OCI-LY3 (cell line): ENCODE results near the gene C2CD4B.

ENCODE experiments used
- H2AFZ ChIP-seq: fragments of 200-600, 300-600 bp; shearing (Covaris generic); 2 replicates; pipeline ENCODE4 v1.6.0; 2014; ENCODE audit warnings: antibody characterized with exemption, low read depth, low read length
- H3K27ac ChIP-seq: fragments of 200-600, 300-600 bp; sonication (generic); 2 replicates; pipeline ENCODE4 v1.5.1; 2014; ENCODE audit warnings: mild to moderate bottlenecking, low read length, moderate library complexity, mixed read lengths
- H3K27me3 ChIP-seq: fragments of 200-600, 300-600 bp; sonication (generic); 2 replicates; pipeline ENCODE4 v1.6.1; 2014; ENCODE audit warnings: low read depth, low read length, mixed read lengths
- H3K36me3 ChIP-seq: fragments of 200-600, 300-600 bp; sonication (generic); replicated peaks from 2 replicates; pipeline ENCODE3; 2014; ENCODE audit warnings: low read depth, low read length, mixed read lengths
- H3K4me1 ChIP-seq: fragments of 300-600, 200-600 bp; sonication (generic); 2 replicates; pipeline ENCODE4 v1.6.1; 2014; ENCODE audit warnings: low read length, mixed read lengths
- H3K4me2 ChIP-seq: fragments of 200-600, 300-600 bp; sonication (generic); 2 replicates; pipeline ENCODE4 v1.6.1; 2014; ENCODE audit warnings: low read length, mixed read lengths
- H3K4me3 ChIP-seq: fragments of 300-600, 200-600 bp; sonication (generic); 2 replicates; pipeline ENCODE4 v1.5.1; 2014; ENCODE audit warnings: antibody characterized with exemption, mild to moderate bottlenecking, low read length, moderate library complexity
- H3K79me2 ChIP-seq: fragments of 300-600, 200-600 bp; shearing (Covaris generic); 2 replicates; pipeline ENCODE4 v1.6.1; 2014; ENCODE audit warnings: mild to moderate bottlenecking, low read length, mixed read lengths
- H3K9ac ChIP-seq: fragments of 300-600, 200-600 bp; shearing (Covaris generic); 2 replicates; pipeline ENCODE4 v1.6.0; 2014; ENCODE audit warnings: mild to moderate bottlenecking, low read length, moderate library complexity
- H3K9me3 ChIP-seq: fragments of 200-600, 300-600 bp; shearing (Covaris generic); 2 replicates; pipeline ENCODE4 v1.6.1; 2014; ENCODE audit warnings: low read length, mixed read lengths; ENCODE audit not compliant: insufficient read depth
- H4K20me1 ChIP-seq: fragments of 200-600, 300-600 bp; sonication (generic); 2 replicates; pipeline ENCODE4 v1.6.1; 2016; ENCODE audit warnings: low read length, mixed read lengths; ENCODE audit not compliant: insufficient read depth
- EZH2phosphoT487 ChIP-seq: fragments of 200-600 bp; shearing (Covaris generic); IDR thresholded peaks from 2 replicates; pipeline ENCODE4 v1.6.1; 2018; ENCODE audit warnings: antibody characterized with exemption, mixed run types, low read depth
- TF ChIP-seq, protein P1 (sequence below): fragments of 200-600, 300-600 bp; sonication (generic); IDR thresholded peaks from 2 replicates; pipeline ENCODE4 v1.5.1; 2014; ENCODE audit warnings: antibody characterized with exemption, low read length, low read depth

Gene C2CD4B

GRCh38 chr15:62120776-62121175 is 44.3 kb downstream of the C2CD4B start:
- H3K9me3 ChIP-seq: no peaks in the 10 kb centered on the region
- H3K27me3 ChIP-seq: no peaks in the 10 kb centered on the region
- TF ChIP-seq, protein P1, sequence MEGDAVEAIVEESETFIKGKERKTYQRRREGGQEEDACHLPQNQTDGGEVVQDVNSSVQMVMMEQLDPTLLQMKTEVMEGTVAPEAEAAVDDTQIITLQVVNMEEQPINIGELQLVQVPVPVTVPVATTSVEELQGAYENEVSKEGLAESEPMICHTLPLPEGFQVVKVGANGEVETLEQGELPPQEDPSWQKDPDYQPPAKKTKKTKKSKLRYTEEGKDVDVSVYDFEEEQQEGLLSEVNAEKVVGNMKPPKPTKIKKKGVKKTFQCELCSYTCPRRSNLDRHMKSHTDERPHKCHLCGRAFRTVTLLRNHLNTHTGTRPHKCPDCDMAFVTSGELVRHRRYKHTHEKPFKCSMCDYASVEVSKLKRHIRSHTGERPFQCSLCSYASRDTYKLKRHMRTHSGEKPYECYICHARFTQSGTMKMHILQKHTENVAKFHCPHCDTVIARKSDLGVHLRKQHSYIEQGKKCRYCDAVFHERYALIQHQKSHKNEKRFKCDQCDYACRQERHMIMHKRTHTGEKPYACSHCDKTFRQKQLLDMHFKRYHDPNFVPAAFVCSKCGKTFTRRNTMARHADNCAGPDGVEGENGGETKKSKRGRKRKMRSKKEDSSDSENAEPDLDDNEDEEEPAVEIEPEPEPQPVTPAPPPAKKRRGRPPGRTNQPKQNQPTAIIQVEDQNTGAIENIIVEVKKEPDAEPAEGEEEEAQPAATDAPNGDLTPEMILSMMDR: no peak
- TF ChIP-seq EZH2phosphoT487: no peak
- peaks cover 42% of the 10 kb centered on the region for H3K4me1 ChIP-seq
- no peak overlapping the region for H3K4me3 ChIP-seq
- no peak overlapping the region for H2AFZ ChIP-seq
- H3K27ac ChIP-seq: no peak overlapping the region
- no peaks in the 10 kb centered on the region for H3K36me3 ChIP-seq
- H3K79me2 ChIP-seq: no peaks in the 10 kb centered on the region
- no peak overlapping the region for H3K4me2 ChIP-seq
- H3K9ac ChIP-seq: no peak overlapping the region
- no peaks in the 10 kb centered on the region for H4K20me1 ChIP-seq

GRCh38 chr15:62119874-62120273 is 45.2 kb downstream of the C2CD4B start:
- Histone ChIP-seq H4K20me1 (no peaks in the 10 kb centered on the region), H3K36me3 (no peaks in the 10 kb centered on the region), H3K4me2 (no peak overlapping the region), H3K79me2 (no peaks in the 10 kb centered on the region), H3K9me3 (no peaks in the 10 kb centered on the region), H3K4me3 (no peak overlapping the region), H3K27ac (no peak overlapping the region), H3K27me3 (no peaks in the 10 kb centered on the region), H3K9ac (no peak overlapping the region), H2AFZ (no peak overlapping the region), H3K4me1 (peaks cover 33% of the 10 kb centered on the region)
- no peak for TF ChIP-seq EZH2phosphoT487
- TF ChIP-seq, protein P1: no peak

GRCh38 chr15:62119227-62119864 is 45.7 kb downstream of the C2CD4B start:
- H3K4me3 ChIP-seq: no peak overlapping the region

GRCh38 chr15:62118520-62119226 is 46.4 kb downstream of the C2CD4B start:
- no peak overlapping the region for H3K4me2 ChIP-seq

More at GRCh38 chr15:62119227-62119864, 45.7 kb downstream of the C2CD4B start:
- peaks cover 27% of the 10 kb centered on the region for H3K4me1 ChIP-seq
- no peaks in the 10 kb centered on the region for H3K9me3 ChIP-seq
- no peaks in the 10 kb centered on the region for H4K20me1 ChIP-seq
- no peaks in the 10 kb centered on the region for H3K27me3 ChIP-seq
- H3K79me2 ChIP-seq: no peaks in the 10 kb centered on the region
- H3K36me3 ChIP-seq: no peaks in the 10 kb centered on the region
- H2AFZ ChIP-seq: no peak overlapping the region
- no peak overlapping the region for H3K4me2 ChIP-seq
- H3K9ac ChIP-seq: no peak overlapping the region
- no peak for TF ChIP-seq EZH2phosphoT487
- TF ChIP-seq, protein P1: no peak
- no peak overlapping the region for H3K27ac ChIP-seq

More at GRCh38 chr15:62118520-62119226, 46.4 kb downstream of the C2CD4B start:
- Histone ChIP-seq H3K36me3 (no peaks in the 10 kb centered on the region), H2AFZ (no peak overlapping the region), H4K20me1 (no peaks in the 10 kb centered on the region), H3K9ac (no peak overlapping the region), H3K27me3 (no peaks in the 10 kb centered on the region), H3K9me3 (no peaks in the 10 kb centered on the region), H3K4me3 (no peak overlapping the region), H3K4me1 (peaks cover 21% of the 10 kb centered on the region), H3K79me2 (no peaks in the 10 kb centered on the region), H3K27ac (no peak overlapping the region)
- TF ChIP-seq, protein P1: no peak
- no peak for TF ChIP-seq EZH2phosphoT487
